NCI-H1417 treated with DMSO at 0.1 percent for 48 hours (cell line): ENCODE results near the gene CIB4.

Experiments used
- DNase-seq: peaks from one replicate; lab custom pipeline; 2025; lab: John Stamatoyannopoulos, UW

CIB4 gene

GRCh38 chr2:26640781-26641564 lies at the start of gene CIB4:
CIB4 (minus strand) TSS chr2:26641366; CDS start chr2:26641314, 52 bp downstream.
- DNase-seq: no peak

GRCh38 chr2:26687801-26688200 lies 46.6 kb upstream of the CIB4 start:
- DNase-seq: peak; percentile 79

- peak; percentile 42 for DNase-seq
These were observed 46.2 kb upstream of the CIB4 start for GRCh38 chr2:26687328-26687727.

GRCh38 chr2:26685989-26686839 lies 45.0 kb upstream of the CIB4 start:
- DNase-seq: peak; percentile 59

- DNase-seq: no peak
These were observed 44.2 kb upstream of the CIB4 start for GRCh38 chr2:26685341-26685740.

GRCh38 chr2:26683583-26683982 lies 42.4 kb upstream of the CIB4 start:
- no peak for DNase-seq

GRCh38 chr2:26682155-26682554 lies 41.0 kb upstream of the CIB4 start:
- DNase-seq: no peak

GRCh38 chr2:26681656-26682055 lies 40.5 kb upstream of the CIB4 start:
- DNase-seq: no peak

- DNase-seq: no peak
These were observed 38.7 kb upstream of the CIB4 start for GRCh38 chr2:26679867-26680266.

- DNase-seq: no peak
These were observed 36.9 kb upstream of the CIB4 start for GRCh38 chr2:26678035-26678434.

GRCh38 chr2:26675651-26676255 lies 34.6 kb upstream of the CIB4 start:
- no peak for DNase-seq

- DNase-seq: no peak
These were observed 33.6 kb upstream of the CIB4 start for GRCh38 chr2:26674771-26675170.

- no peak for DNase-seq
These were observed 33.0 kb upstream of the CIB4 start for GRCh38 chr2:26674002-26674751.

GRCh38 chr2:26672818-26673393 lies 31.7 kb upstream of the CIB4 start:
- DNase-seq: no peak

GRCh38 chr2:26672112-26672817 lies 31.1 kb upstream of the CIB4 start:
- DNase-seq: no peak

GRCh38 chr2:26671691-26672090 lies 30.5 kb upstream of the CIB4 start:
- DNase-seq: no peak

GRCh38 chr2:26670931-26671460 lies 29.8 kb upstream of the CIB4 start:
- DNase-seq: no peak

GRCh38 chr2:26670171-26670570 lies 29.0 kb upstream of the CIB4 start:
- no peak for DNase-seq

- no peak for DNase-seq
These were observed 27.9 kb upstream of the CIB4 start for GRCh38 chr2:26668856-26669750.

GRCh38 chr2:26668041-26668440 lies 26.9 kb upstream of the CIB4 start:
- no peak for DNase-seq
